CD14-positive monocyte (primary cell): ENCODE results near the gene PTPRC. TPM values are rescaled to one million over a fixed set of nuclear protein-coding genes. Genes with fewer than 3 reads are reported as not detected.
A peak's percentile ranks its signal among the peaks of the same experiment; 100 is the strongest.

ENCODE experiments used
- DNase-seq, 3 donors: peaks; one replicate each; pipeline ENCODE4 v3.0.0-alpha.2; 2011 to 2022
- H2AFZ ChIP-seq: 2 replicates; pipeline ENCODE4 v1.6.0; 2012; ENCODE audit warnings: mild to moderate bottlenecking, low read depth, low read length, inconsistent platforms; ENCODE audit not compliant: insufficient read depth, poor library complexity, severe bottlenecking
- H3K27ac ChIP-seq, 2 donors: 1 replicate in 1 of 2; 2 replicates in 1 of 2; pipeline ENCODE4 v1.5.1; 2012 to 2013; ENCODE audit warnings: low read length in 2 of 2, control low read depth in 1 of 2, inconsistent platforms in 1 of 2, low read depth in 1 of 2, mild to moderate bottlenecking in 1 of 2
- H3K27me3 ChIP-seq, 2 donors: one replicate each; pipeline versions ENCODE4 v1.6.0 to v1.6.1; 2011 to 2013; ENCODE audit warnings: low read length in 2 of 2; ENCODE audit not compliant: control insufficient read depth in 2 of 2, insufficient read depth in 2 of 2
- H3K36me3 ChIP-seq, 2 donors: replicated peaks in 1 of 2; 1 replicate in 1 of 2; 2 replicates in 1 of 2; pipeline versions ENCODE4 v1.5.1 to v1.6.1; 2012 to 2013; ENCODE audit warnings: low read length in 2 of 2, control low read depth in 1 of 2, inconsistent platforms in 1 of 2, mild to moderate bottlenecking in 1 of 2; ENCODE audit not compliant: insufficient read depth in 2 of 2, control insufficient read depth in 1 of 2
- H3K4me1 ChIP-seq, 2 donors: 1 replicate in 1 of 2; 2 replicates in 1 of 2; pipeline versions ENCODE4 v1.5.1 to v1.6.1; 2012 to 2013; ENCODE audit warnings: low read length in 2 of 2, control low read depth in 1 of 2, inconsistent platforms in 1 of 2, mild to moderate bottlenecking in 1 of 2, moderate library complexity in 1 of 2; ENCODE audit not compliant: insufficient read depth in 2 of 2, control insufficient read depth in 1 of 2
- H3K4me2 ChIP-seq: replicated peaks from 2 replicates; pipeline ENCODE3; 2012; ENCODE audit warnings: low read length, moderate library complexity, mild to moderate bottlenecking; ENCODE audit not compliant: poor library complexity, severe bottlenecking; ENCODE audit errors: extremely low read depth
- H3K4me3 ChIP-seq, 3 experiments: fragments of 200-600 bp in 1 of 3; sonication (generic) in 1 of 3; replicated peaks in 1 of 3; 1 replicate in 2 of 3; 2 replicates in 1 of 3; pipeline ENCODE4 v1.5.1; 2011 to 2013; ENCODE audit warnings: low read length in 3 of 3, mild to moderate bottlenecking in 3 of 3, control low read depth in 2 of 3, low read depth in 2 of 3, inconsistent platforms in 1 of 3, moderate library complexity in 1 of 3
- H3K79me2 ChIP-seq: 2 replicates; pipeline ENCODE4 v1.6.0; 2012; ENCODE audit warnings: mild to moderate bottlenecking, control low read depth, inconsistent platforms, low read length, moderate library complexity; ENCODE audit not compliant: insufficient read depth
- H3K9ac ChIP-seq: 2 replicates; pipeline ENCODE4 v1.6.0; 2017; ENCODE audit warnings: low read length, mild to moderate bottlenecking; ENCODE audit not compliant: insufficient read depth, poor library complexity, severe bottlenecking
- H3K9me3 ChIP-seq, 2 donors: replicated peaks in 1 of 2; 1 replicate in 1 of 2; 2 replicates in 1 of 2; pipeline versions ENCODE4 v1.5.1 to v1.6.1; 2012 to 2013; ENCODE audit warnings: low read length in 2 of 2, control low read depth in 1 of 2; ENCODE audit not compliant: control insufficient read depth in 1 of 2, insufficient read depth in 1 of 2
- H4K20me1 ChIP-seq: 2 replicates; pipeline ENCODE4 v1.6.0; 2012; ENCODE audit warnings: mild to moderate bottlenecking, low read length, control low read depth, moderate library complexity; ENCODE audit not compliant: insufficient read depth
- H3K27ac Mint-ChIP-seq, 7 donors: one replicate each; pipeline ENCODE4 v1.8.0; 2020; ENCODE audit warnings: mild to moderate bottlenecking in 7 of 7, mixed read lengths in 7 of 7, moderate library complexity in 6 of 7, inconsistent platforms in 2 of 7
- H3K27me3 Mint-ChIP-seq, 3 donors: one replicate each; pipeline ENCODE4 v1.8.0; 2021 to 2022; ENCODE audit warnings: low read depth in 3 of 3, mild to moderate bottlenecking in 3 of 3, mixed read lengths in 3 of 3, moderate library complexity in 3 of 3, inconsistent platforms in 1 of 3
- H3K36me3 Mint-ChIP-seq, 2 donors: one replicate each; pipeline ENCODE4 v1.8.0; 2020; ENCODE audit warnings: mixed read lengths in 2 of 2, inconsistent platforms in 1 of 2, mild to moderate bottlenecking in 1 of 2
- H3K4me1 Mint-ChIP-seq: one replicate; pipeline ENCODE4 v1.8.0; 2020; ENCODE audit warnings: mild to moderate bottlenecking, mixed read lengths
- H3K4me3 Mint-ChIP-seq, 2 donors: one replicate each; pipeline ENCODE4 v1.8.0; 2020; ENCODE audit warnings: mild to moderate bottlenecking in 2 of 2, mixed read lengths in 2 of 2, moderate library complexity in 1 of 2
- H3K9me3 Mint-ChIP-seq, 7 donors: one replicate each; pipeline ENCODE4 v1.8.0; 2020 to 2022; ENCODE audit warnings: mixed read lengths in 7 of 7, mild to moderate bottlenecking in 6 of 7, moderate library complexity in 6 of 7, inconsistent platforms in 2 of 7
- CTCF ChIP-seq: fragments of 200-600 bp; IDR thresholded peaks from one replicate; pipeline ENCODE4 v1.8.0; 2022; ENCODE audit warnings: antibody characterized with exemption, mild to moderate bottlenecking
- WGBS: methylation state at CpG from one replicate; pipeline ENCODE4 v1.1.5; 2013; ENCODE audit warnings: missing lambda C conversion rate; ENCODE audit not compliant: insufficient coverage; 5-methylcytosine and 5-hydroxymethylcytosine counted together
- intact Hi-C, 2 donors: fragments of 100-400 bp; cut with micrococcal nuclease; formaldehyde crosslinking; loops; one replicate each; pipeline versions ENCODE4 v1.15.0 to v1.15.1; 2023
- polyA plus RNA-seq, 3 donors: library from polyadenylated mRNA; depleted of rRNA in 1 of 3; unstranded in 2 of 3; stranded (reverse) in 1 of 3; fragments of 300-500 nt in 2 of 3; fragments of >200 nt in 1 of 3; fragmentation: Illumina TruSeq in 2 of 3; gene quantifications; 1 replicate in 2 of 3; 2 replicates in 1 of 3; pipeline ENCODE4 v1.2.3, GENCODE V29; 2012 to 2021

The PTPRC gene
- polyA plus RNA-seq, 3 donors, result 410 to 992 (median 667) TPM

- H3K79me2 ChIP-seq, result peaks cover 27% of the 10 kb centered on the region
- H3K9ac ChIP-seq, result no peak overlapping the region
- no peaks in the 10 kb centered on the region for H3K27me3 ChIP-seq
- Mint-ChIP-seq H3K36me3 (peaks cover 76 to 85% of the 10 kb centered on the region in 2 donors), H3K4me3 (no peak overlapping the region), H3K27ac (peak overlapping the region in 1 of 7 donors; percentile 72), H3K9me3 (no peaks in the 10 kb centered on the region), H3K4me1 (no peaks in the 10 kb centered on the region), H3K27me3 (no peaks in the 10 kb centered on the region)
- intact Hi-C loops, result no loop called here
- no peaks in the 10 kb centered on the region for H3K9me3 ChIP-seq
- no peaks in the 10 kb centered on the region for H3K4me1 ChIP-seq
- no peak for DNase-seq
- WGBS, result 100% methylated on average over 1 of the region's 5 CpGs
- H3K4me3 ChIP-seq, result no peak overlapping the region
- H3K27ac ChIP-seq, result peak overlapping the region in 1 of 2 donors; percentile 23
- peaks cover 100% of the 10 kb centered on the region for H4K20me1 ChIP-seq
- no peak overlapping the region for H3K4me2 ChIP-seq
- peaks cover 100% of the 10 kb centered on the region in 2 donors for H3K36me3 ChIP-seq
- no peak for TF ChIP-seq CTCF
- H2AFZ ChIP-seq, result no peak overlapping the region
Measured at GRCh38 chr1:198729195-198729863, 90.5 kb downstream of the PTPRC start.

- intact Hi-C loops, result no loop called here
- Histone ChIP-seq H3K27me3 (no peaks in the 10 kb centered on the region), H3K4me3 (no peak overlapping the region), H3K4me2 (no peak overlapping the region), H3K79me2 (peaks cover 20% of the 10 kb centered on the region), H3K9ac (no peak overlapping the region), H4K20me1 (peaks cover 99% of the 10 kb centered on the region), H3K27ac (no peak overlapping the region), H3K4me1 (no peaks in the 10 kb centered on the region), H2AFZ (no peak overlapping the region), H3K9me3 (no peaks in the 10 kb centered on the region), H3K36me3 (peaks cover 98 to 100% of the 10 kb centered on the region in 2 donors)
- no CpG with 5 or more reads among the region's 2 CpGs for WGBS
- peak overlapping the region in 1 of 7 donors; percentile 42 for H3K27ac Mint-ChIP-seq
- no peak for DNase-seq
- H3K27me3 Mint-ChIP-seq, result no peaks in the 10 kb centered on the region
- TF ChIP-seq CTCF, result no peak
- peaks cover 0 to 2% (median 0%) of the 10 kb centered on the region in 7 donors for H3K9me3 Mint-ChIP-seq
- H3K4me3 Mint-ChIP-seq, result no peak overlapping the region
- no peaks in the 10 kb centered on the region for H3K4me1 Mint-ChIP-seq
- peaks cover 72 to 81% of the 10 kb centered on the region in 2 donors for H3K36me3 Mint-ChIP-seq
Measured at GRCh38 chr1:198730952-198731351, 92.1 kb downstream of the PTPRC start.
